HG03159 (cell line): Measurements from ENCODE around the gene PPDPF.

ENCODE experiments used
- ATAC-seq: cut with Tn5 transposase; IDR thresholded peaks from one replicate; pipeline ENCODE4 v1.9.1; 2021; ENCODE audit warnings: mild to moderate bottlenecking, moderate library complexity; ENCODE audit not compliant: unreplicated experiment

Gene PPDPF

DNA sequence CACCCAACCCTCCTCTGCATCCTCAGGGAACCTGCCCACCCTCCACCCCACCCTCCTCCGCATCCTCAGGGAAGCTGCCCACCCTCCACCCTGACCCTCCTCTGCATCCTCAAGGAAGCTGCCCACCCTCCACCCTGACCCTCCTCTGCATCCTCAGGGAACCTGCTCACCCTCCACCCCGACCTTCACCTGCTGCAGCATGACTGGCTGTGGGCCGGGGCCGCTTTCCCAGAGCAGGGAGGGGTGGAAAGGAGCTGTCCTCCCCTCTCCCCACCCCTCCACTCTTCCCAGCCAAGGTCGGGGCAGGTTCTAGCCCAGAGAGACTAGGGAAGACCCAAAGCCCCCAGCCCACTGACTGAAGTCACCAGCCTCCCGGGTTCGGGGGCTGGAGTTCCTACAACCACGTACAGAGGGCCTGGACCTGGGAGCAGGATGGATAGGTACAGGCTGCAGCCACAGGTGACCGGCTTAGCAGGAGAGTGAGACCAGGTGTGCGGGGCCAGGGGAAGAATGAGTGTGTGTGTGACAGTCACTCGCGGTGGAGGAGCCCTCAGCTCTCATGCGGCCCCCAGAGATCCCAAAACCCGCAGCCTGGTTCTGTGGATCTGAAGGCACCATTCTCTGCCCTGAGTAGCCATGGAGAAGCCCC lies 33.3 kb upstream of the PPDPF start:
- no peak for ATAC-seq

DNA sequence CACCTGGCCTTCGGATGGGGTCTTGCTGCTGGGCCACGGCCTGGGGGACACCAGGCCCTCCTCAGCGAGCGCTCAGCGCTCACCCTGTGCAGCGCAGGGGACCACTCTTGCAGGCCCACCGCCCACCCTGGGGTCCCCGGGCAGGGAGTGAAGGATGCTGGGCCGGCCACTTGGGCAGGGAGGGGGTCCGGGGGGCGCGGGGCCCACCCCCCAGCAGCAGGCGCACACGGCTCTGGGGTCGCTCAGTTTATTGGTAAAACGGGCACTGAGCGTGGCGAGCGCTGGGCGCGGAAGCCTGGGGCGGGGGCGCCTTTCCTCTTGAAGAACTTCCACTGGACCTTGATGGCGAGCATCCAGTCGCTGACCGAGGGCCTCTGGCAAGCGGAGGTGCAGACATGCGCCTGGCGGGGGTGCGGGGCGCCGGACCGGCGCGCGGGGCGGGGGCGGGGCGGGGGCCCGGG lies 32.8 kb upstream of the PPDPF start:
- no peak for ATAC-seq

DNA sequence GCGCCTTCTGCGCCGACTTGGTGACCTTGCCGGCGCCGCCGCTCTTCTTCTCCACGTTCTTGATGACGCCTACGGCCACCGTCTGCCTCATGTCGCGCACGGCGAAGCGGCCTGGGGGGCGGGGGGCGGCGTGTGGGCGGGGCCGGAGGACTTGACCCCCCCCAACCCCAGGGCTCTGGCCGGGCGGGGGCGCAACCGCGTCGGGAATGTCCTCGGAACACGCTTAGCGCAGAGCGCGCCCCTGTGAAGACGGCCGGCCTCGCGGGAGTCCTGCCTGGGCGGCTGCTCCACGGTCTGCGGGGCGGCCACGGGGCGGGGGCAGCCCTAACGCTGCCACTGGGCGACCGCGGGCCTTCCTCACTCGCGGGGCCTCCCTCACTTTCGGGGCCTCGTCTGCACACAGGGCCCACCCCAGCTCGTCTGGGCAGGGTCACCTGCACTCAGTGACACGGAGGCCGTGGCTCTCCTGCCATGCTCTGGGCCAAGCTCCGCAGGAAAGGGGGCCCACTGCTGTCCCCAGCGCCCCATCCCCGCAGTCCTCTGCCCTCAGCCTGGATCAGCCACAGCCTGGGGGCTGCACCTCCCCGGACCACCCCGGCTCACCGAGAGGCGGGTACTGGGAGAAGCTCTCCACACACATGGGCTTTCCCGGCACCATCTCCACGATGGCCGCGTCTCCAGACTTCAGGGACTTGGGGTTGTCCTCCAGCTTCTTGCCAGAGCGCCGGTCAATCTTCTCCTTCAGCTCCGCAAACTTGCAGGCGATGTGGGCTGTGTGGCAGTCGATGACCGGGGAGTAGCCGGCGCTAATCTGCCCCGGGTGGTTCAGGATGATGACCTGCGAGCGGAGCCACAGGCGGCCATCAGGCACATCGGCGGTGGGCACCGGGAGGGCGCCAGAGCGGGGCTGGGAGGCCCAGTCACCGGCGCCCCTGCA lies 32.0 kb upstream of the PPDPF start:
- ATAC-seq, result no peak

DNA sequence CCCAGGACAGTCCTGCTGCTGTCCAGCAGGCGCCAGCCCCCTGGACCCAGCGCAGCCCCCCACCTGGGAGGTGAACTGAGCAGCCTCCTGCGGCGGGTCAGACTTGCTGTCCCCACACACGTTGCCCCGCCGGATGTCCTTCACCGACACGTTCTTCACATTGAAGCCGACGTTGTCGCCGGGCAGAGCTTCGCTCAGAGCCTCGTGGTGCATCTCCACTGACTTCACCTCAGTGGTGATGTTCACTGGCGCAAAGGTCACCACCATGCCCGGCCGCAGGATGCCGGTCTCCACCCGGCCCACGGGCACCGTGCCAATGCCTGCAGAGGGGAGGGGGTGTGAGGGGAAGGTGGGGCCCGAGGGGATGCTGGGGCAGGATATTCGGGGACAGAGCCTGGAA lies 30.1 kb upstream of the PPDPF start:
- ATAC-seq, result no peak

DNA sequence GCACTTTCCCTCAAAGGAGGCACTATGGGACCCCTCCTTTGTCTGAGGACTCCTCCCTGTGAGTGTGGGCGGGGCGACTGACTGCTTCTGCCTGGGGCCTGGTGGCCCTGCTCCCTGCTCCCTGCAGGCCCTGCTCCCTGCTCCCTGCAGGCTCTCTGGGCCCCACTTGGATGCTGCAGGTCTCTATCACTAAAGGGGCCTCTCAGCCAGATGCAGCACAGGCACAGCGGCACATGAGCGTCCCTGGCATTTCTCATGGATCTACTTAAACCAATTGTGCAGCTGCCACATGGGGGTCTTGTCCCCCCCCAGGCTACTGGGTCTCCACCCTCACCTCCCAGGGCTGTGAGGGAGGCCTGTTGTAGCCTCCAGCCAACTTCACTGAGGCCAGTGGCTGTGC lies 29.5 kb upstream of the PPDPF start:
- no peak for ATAC-seq

DNA sequence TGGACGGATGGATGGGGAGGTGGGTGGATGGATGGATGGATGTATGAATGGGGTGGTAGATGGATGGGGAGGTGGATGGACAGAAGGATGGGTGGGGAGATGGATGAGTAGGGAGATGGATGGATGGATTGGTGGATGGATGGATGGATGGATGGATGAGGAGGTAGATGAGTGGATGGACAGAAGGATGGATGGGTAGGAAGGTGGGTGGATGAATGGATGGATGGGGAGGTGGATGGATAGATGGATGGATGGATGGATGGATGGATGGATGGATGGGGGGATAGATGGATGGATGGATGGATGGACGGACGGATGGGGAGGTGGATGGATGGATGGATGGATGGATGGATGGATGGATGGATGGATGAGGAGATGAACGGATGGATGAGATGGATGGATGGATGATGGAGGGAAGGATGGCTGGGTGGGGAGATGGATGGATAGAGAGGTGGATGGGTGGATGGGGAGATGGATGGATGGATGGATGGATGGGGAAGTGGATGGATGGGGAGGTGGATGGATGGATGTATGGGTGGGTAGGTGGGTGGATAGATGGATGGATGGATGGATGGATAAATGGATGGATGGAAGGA lies 28.8 kb upstream of the PPDPF start:
- ATAC-seq, result no peak

DNA sequence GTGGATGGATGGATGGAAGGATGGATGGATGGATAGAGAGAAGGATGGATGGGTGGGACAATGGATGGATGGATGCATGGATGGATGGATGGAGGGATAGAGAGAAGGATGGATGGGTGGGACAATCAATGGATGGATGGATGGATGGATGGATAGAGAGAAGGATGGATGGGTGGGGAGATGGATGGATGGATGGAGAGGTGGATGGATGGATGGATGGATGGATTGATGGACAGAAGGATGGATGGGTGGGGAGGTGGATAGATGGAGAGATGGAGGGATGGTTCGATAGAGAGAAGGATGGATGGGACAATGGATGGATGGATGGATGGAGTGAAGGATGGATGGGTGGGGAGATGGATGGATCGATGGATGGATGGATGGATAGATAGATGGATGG lies 28.0 kb upstream of the PPDPF start:
- ATAC-seq, result no peak

DNA sequence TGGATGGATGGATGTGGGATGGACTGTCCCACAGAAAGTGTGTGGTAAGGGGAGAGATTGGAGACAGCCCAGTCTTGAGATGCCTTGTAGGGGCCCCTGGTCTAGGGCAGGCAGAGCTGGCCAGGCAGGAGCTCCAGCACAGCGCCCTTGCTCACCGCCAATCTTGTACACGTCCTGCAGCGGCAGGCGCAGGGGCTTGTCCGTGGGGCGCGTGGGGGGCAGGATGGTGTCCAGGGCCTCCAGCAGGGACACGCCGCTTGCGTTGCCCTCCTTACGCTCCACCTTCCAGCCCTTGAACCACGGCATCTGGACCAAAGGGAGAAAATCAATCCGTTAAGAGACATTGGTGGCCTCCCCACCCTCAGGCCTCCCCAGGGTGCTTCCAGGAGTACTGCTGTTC lies 27.6 kb upstream of the PPDPF start:
- ATAC-seq, result no peak

DNA sequence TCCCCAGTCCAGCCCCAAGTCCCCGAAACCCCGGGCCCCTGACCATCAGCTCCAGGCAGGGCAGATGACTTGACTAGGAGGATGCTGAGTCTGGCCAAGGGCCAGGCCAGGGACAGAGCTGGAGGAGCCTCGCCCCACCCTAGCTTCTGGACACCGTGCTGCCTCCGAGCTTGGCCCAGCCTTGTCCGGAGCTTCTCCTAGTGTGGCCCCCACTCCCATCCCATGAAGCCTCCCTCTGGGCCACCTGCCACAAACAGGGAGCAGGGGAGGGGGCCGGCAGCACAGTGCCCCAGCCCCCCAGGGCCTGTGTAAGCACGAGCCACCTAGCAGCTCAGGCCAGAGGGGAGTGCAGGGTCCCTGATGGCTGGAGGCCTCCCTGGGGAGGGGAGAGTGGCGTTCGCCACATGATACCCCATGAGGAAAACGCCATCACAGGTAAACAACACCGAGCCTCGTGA lies 27.0 kb upstream of the PPDPF start:
- ATAC-seq, result no peak

DNA sequence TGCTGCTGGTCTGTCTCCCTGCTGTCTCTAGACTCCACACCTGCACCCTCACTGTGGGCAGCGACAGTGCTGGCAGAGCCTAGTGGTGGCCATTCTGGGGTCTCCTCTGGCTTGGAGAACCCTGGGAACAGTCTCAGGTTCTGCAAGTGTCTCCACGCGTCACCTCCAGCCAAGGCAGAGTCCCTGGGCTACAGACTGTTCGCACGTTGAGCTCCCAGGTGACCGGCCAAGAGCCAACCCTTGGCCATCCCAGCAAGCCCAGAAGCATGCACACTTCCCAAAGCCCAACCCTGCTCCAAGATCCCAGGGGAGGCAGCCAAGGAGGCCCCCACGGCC lies 26.5 kb upstream of the PPDPF start:
- no peak for ATAC-seq

DNA sequence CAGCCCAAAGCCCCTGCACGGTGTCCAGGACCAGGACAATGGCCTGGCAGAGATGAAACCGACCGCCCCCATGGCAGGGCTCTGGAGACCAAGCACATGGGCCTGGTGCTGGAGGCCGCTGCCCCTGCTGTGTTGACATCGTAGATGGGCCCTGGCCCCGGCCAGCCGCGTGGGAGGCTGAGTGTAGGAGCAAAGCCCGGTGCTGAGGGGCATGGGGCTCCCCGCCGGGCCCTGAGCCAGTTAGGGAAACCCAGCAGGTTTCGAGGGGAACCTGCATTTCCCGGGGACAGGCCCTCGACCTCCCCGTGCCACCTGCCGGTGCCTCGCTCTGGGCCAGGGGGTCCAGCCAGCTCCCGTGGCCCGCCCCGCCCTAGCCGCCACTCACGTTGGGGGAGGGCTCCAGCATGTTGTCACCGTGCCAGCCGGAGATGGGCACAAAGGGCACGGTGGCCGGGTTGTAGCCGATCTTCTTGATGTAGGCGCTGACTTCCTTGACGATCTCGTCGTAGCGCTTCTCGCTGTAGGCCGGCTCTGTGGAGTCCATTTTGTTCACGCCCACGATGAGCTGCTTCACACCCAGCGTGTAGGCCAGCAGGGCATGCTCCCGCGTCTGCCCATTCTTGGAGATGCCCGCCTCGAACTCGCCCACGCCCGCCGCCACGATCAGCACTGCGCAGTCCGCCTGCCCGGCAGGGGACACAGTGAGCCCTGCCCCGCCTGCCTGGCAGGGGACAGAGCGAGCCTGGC lies 26.0 kb upstream of the PPDPF start:
- ATAC-seq, result no peak

DNA sequence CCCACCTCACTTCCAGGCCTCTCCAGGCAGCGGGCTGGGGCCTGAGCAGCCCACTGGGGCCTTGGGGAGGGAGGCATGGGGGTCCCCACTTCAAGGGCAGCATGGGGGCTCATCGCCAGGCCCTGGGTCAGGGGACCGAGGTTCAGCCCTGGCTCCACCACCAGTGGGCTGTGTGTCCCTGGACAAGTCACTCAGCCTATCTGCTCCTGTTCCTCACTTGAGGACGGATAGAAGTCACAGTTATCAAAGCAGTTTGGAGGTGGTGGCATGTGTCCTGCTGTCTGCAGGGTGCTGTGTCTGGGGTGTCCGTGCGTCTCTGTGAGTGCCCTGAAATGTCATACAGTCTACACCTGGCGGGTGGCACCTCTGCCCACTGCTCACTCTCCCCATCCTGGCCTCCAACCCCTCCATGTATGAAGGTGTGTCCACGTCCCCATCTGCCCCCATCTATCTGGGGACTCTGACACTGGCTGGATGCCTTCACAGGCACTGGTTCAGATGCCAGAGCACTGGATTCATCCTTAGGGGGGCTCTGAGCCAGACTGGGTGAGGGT lies 25.3 kb upstream of the PPDPF start:
- no peak for ATAC-seq

DNA sequence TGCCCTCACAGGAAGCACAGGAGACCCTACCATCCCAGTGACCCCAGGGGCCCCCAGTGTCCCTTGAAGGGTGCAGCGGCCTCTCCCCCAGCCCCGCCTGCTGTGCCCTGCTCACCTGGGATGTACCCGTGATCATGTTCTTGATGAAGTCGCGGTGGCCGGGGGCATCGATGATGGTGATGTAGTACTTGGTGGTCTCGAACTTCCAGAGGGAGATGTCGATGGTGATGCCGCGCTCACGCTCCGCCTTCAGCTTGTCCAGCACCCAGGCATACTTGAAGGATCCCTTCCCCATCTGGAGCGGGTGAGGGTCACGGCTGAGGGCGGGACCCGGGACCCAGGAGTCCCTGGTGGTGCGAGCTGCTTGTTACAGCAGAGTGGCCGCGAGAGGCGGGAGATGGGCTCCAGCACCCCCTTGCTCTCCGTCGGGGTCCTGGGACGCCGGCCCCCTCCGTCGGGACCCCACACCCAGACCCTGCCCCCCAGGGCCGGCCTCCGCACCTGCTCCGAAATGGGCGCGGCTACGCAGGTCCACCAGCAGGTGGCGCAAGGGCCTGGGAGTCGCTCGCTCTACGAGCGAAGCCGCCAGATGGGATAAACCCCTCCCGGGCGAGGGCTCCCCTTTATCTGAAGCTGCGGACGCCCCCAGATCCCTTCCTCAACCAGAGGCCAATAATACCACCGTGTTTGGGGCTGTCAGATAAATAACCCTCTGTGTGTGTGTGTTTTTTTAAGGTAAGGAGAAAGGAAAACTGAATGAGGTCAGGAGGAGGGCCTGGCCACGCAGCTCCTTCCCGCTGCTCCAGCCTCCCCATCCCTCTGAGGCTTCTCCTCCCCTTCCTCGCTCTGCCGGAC lies 24.6 kb upstream of the PPDPF start:
- no peak for ATAC-seq

DNA sequence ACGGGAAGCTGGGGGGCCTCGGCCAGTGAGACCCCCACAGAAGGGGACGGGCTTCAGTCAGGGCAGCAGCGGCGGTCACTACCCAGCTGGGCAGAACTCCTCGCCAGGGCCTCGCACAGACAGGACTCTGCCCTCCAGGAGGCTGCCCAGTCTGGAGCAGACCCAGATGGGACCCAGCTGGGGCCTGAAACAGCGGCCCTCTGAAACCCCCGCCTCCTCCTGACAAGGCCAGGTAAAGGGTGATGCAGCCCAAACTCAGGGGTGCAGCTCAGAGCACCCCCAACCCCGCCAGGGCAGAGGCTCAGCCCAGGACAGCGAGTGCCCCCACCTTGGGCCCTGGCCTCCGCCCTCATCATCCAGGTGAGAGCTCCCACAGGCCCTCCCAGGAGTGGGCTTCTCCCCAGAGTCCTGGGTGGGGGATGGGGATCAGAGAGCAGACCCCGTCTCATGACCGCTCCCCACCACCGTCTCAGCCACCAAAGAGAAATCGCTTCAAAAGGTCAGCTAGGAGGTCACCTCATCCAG lies 23.9 kb upstream of the PPDPF start:
- ATAC-seq, result no peak

DNA sequence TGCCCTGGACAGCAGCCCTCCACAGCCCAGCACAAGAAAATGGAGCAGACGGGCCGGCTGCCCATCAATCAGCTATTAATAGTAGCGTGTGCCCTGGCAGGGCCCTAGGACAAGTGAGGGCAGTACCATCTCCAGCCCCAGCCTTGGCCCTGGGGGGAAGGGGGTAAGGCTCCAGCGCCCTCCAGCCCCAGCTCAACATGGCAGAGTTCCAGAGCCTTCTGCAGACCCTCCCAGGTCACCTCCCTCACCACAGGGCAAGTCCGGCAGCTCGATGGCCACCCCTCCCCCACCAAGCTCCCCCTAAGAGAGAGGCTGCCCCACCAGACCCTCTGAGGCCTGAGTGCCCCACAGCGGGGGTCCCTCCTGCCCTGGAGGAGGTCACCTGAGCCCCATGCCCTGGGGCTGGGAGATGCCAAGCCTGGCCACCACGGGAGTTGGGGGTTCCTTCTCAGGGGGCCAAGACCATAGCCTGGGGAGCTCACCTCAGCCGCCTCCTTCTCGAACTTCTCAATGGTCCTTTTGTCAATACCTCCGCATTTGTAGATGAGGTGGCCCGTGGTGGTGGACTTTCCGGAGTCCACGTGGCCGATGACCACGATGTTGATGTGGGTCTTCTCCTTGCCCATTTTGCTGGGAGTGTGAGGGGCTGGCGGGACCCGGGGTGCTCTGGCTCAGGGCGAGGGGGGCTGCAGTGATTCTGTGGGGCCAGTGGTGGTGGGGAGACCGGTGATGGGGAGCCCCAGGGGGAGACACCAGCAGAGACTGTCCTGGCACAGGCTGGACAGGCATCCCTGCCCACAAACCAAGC lies 23.2 kb upstream of the PPDPF start:
- ATAC-seq, result no peak

DNA sequence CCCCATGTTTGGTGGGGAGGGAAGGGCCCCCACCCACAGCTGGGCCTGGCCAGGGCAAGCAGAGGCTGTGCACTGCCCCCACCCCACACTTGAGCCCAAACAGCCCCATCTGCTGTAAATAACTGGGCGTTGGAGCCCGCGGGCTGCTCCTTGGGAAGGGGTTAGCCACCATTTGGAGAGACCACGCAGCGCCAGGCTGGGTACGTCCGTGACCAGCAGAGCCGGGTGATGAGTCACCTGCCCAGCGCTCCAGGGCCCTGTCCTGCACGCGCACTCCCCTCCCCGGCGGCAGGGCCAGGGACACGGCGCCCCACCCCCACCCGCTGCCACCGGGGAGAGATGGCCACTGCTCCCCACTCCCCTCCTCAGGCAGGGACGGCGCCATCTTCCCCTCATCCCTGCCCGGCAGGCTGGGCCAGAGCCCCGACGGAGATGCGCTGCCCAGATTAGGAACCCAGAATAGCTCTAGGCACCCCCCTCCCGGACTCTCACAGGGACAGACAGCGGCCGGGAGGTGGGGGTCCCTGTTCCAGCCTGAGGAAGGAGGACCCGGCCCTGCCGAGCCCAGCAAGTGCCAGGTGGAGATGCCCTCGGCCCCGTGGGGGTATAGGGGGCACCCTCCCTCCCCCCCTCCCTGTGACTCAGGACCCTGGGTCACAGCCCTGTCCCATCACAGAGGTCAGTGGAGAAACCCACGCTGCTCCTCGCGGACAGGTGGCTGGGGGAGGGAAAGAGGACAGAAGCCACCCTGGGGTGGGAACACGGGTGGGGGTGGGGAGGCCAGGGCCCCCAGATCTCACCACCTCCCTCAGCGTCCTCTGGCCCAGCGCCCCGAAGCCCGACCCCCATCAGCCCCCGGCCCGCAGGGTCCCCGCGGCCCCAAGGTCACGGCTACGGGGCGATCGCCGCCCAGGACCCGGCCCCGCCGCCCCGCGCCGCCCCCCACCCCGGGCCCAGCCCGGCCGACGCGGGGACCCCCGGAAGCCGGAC lies 22.3 kb upstream of the PPDPF start:
- ATAC-seq, result no peak

DNA sequence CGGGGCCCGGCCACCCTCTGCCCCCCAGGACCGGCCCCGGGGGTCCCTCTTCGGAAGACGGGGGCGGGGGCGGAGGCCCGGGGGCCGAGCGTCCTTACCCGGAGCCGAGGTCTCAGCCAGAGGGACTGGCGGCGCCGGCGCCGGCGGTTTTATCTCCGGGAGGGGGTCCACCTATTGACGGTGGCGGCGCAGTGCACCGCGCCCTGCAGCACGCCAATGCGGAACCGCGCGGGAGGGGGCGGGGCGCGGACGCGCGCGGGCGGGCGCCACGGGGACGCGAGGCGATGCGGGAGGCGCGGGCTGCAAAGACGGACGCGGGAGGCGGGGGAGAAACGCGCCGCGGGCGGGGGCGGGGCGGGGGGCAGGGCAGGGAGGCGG lies 21.6 kb upstream of the PPDPF start, which contains the start of gene EEF1A2:
Gene EEF1A2 (minus strand): TSS at position 124 of the 378 bp plus-strand sequence. CDS start 1,320 bp downstream, outside the sequence.
- ATAC-seq, result no peak
